Fibroblast of skin of left quadriceps (primary cell): ENCODE data around the gene EMP3.
"Not testable (repeated sequence)": the region's sequence is repeated elsewhere in the genome, so short reads cannot be mapped to it uniquely, and the experiment has no call there.

ENCODE experiments used
- DNase-seq, 2 experiments: peaks; one replicate each; pipeline ENCODE4 v3.0.0-alpha.2; 2013; ENCODE audit warnings: low read depth in 2 of 2

The EMP3 gene

DNA sequence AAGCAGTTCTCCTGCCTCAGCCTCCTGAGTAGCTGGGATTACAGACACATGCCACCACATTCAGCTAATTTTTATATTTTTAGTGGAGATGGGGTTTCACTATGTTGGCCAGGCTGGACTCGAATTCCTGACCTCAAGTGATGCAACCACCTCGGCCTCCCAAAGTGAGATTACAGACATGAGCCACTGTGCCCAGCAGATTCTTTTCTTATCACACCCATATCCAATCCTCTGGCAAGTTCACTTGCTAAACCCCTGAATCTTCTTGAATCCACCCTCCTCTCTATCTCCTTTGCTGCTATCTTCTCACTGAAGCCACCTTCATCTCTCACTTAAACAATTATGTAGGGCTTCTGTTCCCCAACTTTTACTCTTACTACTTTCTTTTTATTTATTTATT is 20.8 kb downstream of the EMP3 start:
- no peak for DNase-seq

DNA sequence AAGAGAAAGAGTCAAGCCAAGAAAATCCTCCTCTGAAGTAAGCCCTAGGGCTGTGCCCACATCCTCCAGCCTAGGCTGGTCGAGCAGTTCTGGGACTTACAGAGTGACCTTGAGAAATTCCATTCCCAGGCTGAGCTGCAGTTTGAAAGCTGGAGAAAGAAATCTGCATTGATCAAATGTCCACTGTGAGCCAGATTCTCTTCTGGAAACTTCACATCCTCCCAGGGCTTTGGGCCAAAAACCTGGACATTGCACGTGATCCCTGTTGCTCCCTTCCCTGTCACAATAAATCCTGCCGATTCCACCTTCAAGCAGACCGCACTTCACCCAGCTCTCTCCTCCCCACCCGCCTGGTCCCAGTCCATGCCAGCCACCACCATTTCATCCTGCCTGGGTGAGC is 22.7 kb downstream of the EMP3 start:
- DNase-seq, result no peak

DNA sequence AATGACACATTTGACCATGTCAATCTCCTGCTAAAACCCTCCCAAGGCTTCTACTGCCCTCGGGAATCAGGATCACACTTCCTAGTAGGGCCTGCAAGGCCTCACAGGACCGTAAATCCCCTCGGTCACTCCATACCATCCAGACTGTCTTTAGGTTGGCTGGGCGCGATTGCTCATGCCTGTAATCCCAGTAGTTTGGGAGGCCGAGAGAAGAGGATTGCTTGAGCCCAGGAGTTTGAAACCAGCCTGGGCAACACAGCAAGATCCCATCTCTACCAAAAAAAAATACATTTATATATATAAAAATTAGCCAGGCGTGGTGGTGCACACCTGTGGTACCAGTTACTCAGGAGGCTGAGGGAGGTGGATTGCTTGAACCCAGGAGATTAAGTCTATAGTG is 23.4 kb downstream of the EMP3 start:
- DNase-seq, result no peak

DNA sequence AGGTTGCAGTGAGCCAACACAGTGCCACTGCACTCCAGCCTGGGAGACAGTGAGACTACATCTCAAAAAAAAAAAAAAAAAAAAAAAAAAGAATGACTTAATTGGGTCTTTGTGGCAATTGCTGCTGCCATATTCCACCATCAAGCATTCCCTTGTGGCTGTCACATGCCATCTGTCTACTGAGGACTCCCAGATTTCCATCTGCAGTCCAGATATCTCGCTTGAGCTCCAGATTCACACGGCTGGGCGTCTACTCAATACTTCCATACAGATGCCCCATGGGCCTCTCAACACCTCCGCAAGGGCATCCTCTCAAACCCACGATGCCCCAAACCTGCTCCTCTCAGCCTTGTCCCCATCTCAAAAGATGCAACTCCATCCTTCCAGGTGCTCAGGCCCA is 25.5 kb downstream of the EMP3 start:
- no peak for DNase-seq

DNA sequence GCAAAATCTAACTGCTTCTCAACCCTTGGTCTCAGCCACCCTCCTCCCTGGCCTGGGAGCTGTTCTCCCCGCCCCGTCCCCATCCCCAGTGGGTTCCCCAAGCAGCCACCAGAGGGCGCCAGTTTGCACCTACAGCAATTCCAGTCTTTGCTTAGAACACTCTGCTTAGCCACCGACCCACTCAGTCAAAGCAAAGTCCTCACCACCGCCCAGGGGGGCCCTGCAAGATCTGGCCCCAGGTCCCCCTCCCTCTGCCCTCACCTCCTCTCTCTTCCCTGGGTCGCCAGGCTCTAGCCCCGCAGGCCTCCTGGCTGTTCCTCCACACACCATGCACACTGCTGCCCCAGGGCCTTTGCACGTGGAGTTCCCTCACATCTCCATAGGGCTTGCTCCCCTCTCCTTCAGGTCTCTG is 26.0 kb downstream of the EMP3 start:
- DNase-seq, result no peak

DNA sequence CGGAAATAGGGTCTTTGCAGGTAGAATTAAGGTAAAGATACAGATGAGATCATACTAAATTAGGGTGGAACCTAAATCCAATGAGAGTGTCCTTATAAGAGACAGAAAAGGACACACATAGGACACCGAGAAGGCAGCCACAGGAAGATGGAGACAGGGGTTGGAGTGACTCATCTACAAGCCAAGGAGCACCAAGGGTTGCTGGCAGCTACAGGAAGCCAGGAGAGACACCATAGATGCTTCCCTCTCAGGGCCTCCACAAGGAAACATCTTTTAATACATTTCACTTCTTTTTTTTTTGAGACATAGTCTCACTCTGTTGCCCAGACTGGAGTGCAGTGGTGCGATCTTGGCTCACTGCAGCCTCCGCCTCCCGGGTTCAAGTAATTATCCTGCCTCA is 28.3 kb downstream of the EMP3 start:
- no peak for DNase-seq

DNA sequence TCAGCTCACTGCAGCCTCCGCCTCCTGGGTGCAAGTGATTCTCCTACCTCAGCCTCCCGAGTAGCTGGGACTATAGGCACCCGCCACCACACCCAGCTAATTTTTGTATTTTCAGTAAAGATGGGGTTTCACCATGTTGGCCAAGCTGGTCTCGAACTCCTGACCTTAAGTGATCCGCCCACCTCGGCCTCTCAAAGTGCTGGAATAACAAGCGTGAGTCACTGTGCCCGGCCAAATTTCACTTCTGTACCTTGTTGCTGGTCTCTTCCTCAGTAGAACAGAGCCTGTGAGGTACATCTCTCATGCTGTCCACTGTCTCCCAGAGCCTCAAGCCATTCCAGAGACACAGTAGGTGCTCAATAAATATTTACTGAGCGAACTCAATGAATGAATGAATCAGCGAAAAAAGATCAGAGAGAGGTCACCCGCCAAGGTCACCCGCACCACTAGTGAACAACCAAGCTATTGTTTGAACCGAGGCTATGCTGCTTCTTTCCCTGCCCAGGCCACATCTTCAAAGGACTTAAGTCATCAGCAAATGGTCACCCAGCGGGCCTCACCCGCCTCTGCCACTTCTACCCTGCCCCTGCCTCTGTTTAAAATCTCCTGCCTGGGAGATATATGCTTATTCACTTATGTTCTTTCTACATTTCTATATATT is 29.1 kb downstream of the EMP3 start:
- no peak for DNase-seq

DNA sequence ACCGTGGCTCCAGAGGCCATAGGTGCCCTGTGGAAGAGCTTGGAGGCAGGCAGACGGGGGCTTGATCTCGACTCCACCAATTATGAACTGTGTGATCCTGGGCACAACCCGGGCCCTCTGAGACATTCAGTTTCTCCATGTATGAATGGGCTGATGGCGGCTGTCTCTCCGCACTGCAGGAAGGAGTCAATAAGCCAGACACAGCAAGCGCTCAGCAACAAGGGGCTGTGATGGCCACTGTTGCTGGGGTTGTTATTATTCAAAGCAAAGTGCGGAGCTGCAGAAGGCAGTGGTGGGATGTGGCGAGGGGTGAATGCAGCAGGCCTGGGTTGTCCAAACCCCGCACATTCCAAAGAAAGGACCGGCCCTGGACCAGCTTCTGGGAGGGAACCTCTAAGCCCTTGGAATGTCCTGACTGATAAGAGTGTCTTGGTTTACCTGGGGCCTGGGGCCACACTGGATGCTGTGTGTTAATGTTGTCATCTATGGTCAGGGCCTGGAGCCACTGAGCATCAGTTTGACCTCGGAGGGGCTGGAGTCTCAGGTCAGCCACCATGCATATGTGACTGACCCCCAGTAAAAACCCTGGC is 30.1 kb downstream of the EMP3 start:
- DNase-seq, result no peak

DNA sequence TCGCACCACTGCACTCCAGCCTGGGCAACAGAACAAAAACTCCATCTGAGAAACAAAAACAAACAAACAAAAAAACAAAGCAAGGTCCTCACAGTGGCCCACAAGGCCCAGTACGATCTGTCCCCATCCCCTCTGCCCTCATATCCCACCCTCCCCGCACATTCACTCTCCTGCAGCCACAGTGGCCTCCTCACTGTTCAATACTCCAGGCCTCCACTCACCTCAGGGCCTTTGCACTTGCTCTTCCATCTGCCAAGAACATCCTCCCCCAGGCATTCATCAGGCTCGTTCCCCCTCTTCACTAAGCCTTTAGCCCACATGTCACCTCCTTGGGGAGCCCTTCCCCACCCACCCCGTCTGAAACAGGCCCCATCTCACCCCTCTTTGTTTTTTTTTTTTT is 33.8 kb downstream of the EMP3 start:
- DNase-seq, result no peak

DNA sequence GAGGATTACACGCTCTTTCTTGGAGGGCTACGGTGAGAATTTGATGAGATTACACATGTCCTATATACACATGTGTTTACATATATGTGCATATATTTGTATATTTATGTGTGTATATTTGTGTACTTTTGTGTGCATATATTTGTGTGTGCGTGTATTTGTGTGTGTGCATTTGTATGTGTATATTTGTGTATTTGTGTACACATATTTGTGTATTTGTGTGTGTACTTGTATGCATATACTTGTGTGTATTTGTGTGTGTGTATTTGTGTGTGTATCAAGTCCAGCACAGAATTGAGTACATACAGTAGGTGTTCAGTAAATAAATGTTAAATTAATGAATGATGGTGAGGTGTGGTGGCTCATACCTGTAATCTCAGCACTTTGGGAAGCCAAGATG is 36.6 kb downstream of the EMP3 start:
- DNase-seq, result no peak

DNA sequence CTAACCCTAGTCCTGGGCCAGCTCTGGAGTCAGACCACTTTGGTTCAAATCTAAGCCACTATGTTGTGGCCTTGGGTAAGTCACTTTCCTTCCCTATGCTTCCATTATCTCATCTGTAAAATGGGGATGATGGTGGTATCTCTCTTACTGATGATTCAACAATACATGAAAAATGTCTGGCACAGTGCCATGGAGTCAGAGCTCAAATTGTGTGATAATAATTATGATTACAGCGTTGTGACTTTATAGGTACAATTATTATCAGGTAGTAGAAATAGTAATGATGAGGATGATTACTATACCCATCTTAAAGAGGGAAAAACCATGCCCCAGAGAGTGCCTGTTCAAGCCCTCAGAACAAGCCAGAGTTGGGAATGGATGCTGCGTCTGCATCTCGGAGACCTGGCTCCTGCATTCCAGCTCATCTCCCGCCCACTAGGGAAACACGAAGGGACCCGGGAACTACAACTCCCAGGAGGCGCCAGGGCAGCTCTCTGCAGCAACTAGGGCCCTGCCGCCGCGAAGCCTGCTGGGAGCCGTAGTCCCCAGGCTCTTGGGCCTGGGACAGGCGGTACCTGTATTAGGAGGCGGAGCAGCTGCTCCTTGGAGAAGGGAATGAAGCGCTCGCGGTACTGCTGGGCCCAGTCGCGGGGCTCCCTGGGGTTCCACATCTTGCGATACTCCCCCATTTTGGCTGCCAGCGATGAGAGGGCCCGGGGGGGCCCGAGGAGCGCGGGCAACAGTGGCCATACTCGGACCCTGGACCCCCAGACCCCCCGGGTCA is 37.6 kb downstream of the EMP3 start:
- peak; percentile 88 to 90 for DNase-seq

DNA sequence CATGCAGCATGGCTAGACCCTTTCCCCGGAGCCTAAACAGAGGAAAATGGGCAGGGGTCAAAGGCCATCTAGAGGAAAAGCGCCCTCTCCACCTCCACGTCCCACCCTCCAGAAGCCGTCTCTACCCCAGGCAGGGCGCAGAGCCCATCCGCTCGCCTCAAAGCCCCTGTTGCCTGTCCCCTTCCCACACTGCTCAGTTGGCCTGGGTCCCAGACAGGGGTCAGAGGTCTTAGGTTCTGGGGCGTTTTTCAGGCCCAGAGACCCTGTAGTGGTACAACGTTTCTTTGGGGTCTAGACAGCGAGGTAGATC is 38.1 kb downstream of the EMP3 start:
- DNase-seq, result no peak

DNA sequence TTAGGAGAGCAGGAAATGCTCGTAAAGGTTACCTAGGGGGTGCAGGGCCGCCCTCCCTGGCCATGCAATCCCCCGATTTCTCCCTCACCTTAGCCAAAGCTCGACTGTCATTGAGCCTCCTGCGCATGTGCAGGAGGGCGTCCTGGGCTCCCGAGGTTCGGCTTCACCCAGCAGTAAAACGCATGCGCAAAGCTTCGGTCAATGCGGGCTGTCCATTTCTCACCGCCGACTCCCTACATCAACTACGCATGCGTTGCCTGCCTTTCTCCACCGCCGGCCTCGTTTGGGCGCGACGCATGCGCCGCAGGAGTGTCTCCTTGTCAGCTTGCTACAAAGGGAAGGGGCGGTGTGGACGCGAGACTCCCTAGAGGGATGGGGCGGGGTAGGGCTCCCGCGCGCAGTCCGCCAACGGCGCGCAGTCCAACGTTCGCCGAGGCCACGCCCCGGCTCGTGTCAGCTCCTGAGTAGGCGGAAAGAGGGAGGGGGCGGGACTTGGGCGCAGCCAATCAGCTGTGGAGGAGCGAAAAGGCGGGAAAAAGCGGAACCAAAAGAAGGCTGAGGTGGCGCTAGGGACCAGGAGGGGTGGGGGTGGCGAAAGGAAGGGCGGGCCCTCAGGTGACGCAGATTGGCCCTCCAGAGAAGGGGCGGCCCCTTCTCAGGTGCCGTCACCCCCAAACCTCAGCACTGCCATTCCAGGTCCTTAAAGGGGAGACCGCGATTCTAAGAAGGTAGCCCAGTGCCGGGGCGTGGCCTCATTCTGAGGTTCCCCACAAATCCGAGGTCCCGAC is 38.7 kb downstream of the EMP3 start, which contains the start of the genes SYNGR4 and TMEM143:
SYNGR4 (plus strand) TSS at position 558 of the 788 bp plus-strand sequence. CDS start 1,476 bp downstream, outside the sequence.
TMEM143 (minus strand) TSS at position 131 of the 788 bp plus-strand sequence; CDS start at position 111, 20 bp downstream.
- peak; percentile 99 for DNase-seq

DNA sequence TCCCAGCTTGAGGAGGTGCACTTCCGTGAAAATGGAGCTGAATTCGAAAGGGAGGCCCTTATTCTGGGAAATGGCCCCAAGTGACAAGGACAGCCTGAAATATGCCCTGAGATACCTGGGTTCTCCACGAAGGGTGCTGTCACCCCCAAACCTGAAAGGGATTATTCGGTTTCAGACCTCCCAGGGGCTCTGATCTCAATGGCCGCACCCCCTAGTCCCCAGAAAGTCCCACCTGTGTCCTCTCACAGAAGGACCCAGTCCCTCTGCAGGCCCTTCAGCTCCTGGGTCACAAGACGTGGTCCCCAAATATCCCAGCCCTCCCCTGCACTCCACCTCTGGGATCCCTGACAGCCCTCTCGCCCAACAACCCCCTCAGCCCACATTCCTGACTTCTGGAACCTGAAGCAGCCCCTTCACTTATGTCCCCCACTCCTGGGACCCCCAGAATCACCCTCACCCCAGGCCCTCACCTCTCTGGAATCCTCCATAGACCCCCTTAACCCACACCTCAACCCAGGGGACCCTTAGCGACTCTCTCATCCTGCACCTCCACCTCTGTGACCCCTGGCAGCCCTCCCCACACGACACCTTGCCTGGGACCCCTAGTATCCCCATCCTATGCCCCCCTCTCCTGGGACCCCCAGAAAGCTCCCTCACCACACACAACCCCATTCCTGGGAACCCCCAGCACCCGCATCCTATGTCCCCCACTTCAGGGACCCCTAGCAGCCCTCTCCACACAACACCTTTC is 39.4 kb downstream of the EMP3 start:
- no peak for DNase-seq

DNA sequence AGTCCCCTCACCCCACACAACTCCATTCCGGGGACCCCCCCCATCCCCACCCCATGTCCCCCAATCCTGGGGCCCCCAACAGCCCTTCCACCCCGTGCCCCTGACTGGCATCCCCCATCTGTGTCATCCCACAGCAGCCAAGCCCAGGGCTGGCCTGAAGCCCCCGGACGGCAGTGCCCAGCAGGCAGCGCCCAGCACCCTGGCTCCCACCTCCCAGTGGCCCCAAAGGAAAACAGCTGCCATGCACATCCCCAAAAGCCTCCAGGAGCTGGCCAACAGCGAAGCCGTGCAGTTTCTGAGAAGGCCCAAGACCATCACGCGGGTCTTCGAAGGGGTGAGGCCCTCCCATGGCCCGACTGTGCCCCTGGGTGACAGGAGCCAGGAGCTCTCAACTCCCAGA is 40.2 kb downstream of the EMP3 start:
- no peak for DNase-seq

DNA sequence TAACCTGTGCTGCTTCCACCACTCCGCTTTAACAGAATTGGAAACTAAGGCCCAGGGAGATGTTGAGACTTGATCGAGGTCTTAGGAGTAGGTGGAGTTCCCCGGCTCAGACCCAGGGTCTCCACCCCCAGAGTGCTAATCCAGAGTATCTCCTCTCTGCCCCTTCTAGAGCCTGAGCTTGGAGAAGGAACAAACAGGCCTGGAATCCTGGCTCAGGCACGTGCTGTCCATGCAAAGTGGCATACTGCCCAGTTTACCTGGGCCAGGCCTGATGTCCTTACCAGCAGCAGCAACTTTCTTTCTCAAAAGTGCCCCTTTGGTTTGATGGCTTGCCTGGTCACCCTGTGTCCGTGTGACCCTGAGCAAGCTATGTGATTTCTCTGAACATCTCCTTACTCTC is 42.5 kb downstream of the EMP3 start:
- no peak for DNase-seq

DNA sequence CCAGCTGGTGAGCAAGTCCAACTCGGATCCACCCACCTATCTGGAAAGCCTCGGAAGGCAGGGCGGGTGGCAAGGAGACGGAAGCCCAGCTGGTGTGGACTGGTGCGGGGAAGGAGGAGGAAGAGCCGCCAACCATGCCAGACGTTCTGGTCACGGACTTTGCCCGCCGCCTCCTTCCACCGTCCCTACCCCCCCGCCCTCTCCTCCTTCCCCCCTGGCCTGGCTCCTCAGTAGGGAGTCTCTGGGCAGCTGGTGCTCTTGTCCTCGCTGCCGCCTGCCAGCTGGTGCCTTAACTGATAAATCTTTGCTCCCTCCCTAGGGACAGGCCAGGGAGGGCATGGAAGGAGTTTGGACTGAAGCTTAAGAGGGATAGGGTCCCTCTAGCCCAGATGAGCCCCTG is 43.6 kb downstream of the EMP3 start:
- no peak for DNase-seq

DNA sequence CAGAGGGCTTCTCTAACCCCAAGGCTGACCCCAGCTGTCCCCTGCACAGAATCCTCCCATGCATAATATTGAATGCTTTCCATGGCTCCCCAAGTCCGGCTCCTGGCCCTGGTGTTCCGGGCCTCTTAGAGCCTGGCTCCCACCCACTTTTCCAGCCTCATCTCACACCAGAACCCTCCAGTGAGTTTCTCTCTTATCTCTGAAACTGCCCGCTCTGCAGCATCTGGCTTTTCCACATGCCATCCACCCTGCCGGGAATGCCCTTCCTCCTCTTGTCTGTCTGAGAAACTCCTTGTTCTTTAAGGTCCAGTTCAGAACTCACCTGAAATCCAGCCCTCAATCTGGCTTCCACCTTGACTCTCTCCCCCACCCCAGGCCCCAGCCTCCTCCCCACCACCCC is 45.6 kb downstream of the EMP3 start:
- DNase-seq, result no peak

DNA sequence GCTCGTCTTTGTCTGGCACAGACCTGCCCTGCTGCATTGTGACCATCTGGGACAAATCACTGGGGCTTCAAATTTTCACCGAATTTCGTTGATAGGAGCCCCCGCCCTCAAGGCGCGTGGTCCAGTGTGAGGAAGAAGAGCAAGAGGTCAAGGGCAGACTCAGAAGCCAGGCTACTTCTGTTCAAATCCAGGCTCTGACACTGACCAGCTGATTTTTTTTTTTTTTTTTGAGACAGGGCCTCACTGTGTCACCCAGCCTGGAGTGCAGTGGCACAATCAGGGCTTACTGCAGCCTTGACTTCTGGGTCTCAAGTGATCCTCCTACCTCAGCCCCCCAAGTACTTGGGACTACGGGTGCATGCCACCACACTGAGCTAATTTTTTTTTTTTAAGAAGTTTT is 46.0 kb downstream of the EMP3 start:
- no peak for DNase-seq

DNA sequence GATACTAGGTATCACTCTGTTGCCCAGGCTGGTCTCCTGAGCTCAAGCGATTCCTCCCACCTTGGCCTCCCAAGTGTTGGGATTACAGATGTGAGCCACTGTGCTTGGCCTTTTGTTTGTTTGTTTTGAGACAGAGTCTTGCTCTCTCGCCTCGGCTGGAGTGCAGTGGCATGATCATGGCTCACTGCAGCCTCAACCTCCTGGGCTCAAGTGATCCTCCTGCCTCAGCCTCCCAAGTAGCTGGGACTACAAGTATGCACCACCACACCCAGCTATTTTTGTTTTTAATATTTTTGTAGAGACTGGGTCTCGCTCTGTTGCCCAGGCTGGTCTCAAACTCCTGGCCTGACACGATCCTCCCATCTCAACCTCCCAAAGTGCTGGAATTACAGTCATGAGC is 46.4 kb downstream of the EMP3 start:
- DNase-seq, result not testable (repeated sequence)

DNA sequence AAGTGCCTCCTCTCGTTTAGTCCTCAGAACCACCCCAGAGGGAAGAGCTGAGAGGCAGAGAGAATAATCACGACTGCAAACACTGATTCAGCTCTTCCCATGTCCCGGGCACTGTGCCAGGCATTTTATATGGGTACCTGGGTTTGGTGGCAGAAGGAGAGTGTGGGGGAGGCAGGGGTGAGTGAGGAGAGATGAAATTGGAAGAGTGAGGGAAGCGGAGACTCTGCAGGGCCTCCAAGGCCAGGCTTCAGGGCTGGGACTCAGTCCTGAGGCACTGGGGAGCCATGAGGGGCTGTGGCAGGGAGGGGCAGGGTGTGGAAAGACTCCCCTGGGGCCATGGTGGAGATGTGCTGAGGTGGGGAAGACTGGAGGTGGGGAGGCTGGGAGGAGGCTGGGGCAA is 47.6 kb downstream of the EMP3 start:
- no peak for DNase-seq

DNA sequence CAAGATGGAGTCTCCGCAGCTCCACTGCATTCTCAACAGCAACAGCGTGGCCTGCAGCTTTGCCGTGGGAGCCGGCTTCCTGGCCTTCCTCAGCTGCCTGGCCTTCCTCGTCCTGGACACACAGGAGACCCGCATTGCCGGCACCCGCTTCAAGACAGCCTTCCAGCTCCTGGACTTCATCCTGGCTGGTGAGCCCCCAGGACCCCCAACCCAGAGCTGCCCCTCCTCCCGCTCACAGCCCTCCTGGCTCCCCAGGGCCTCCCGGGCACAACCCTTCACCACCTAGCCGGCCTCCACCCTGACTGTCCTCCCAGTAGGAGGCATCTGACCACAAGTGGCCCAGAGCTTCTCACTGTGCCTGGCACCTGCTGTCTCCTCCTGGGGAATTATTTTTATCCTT is 48.2 kb downstream of the EMP3 start:
- DNase-seq, result no peak
